Measurements from ENCODE around the gene GATB.

The GATB gene

GRCh38 chr4:151760712-151761661 lies at the start of gene GATB:
TSS of gene GATB (minus strand) at chr4:151761007. CDS start at chr4:151760982, 25 bp downstream.
- DNase-seq (ENCODE audit: low spot score), result peak; percentile 88
- peak; percentile 27 for TF ChIP-seq CTCF (IDR thresholded peaks at IDR 0.05; ENCODE audit: extremely low read depth, missing control alignments)

GRCh38 chr4:151810476-151810875 lies 49.7 kb upstream of the GATB start:
- TF ChIP-seq CTCF (IDR thresholded peaks at IDR 0.05; ENCODE audit: extremely low read depth, missing control alignments), result no peak
- no peak for DNase-seq (ENCODE audit: low spot score)

GRCh38 chr4:151809716-151810115 lies 48.9 kb upstream of the GATB start:
- no peak for DNase-seq (ENCODE audit: low spot score)
- TF ChIP-seq CTCF (IDR thresholded peaks at IDR 0.05; ENCODE audit: extremely low read depth, missing control alignments), result no peak

- no peak for DNase-seq (ENCODE audit: low spot score)
- no peak for TF ChIP-seq CTCF (IDR thresholded peaks at IDR 0.05; ENCODE audit: extremely low read depth, missing control alignments)
Observed at GRCh38 chr4:151808542-151808941, 47.7 kb upstream of the GATB start.

- no peak for DNase-seq (ENCODE audit: low spot score)
- TF ChIP-seq CTCF (IDR thresholded peaks at IDR 0.05; ENCODE audit: extremely low read depth, missing control alignments), result no peak
Observed at GRCh38 chr4:151808120-151808529, 47.3 kb upstream of the GATB start.

GRCh38 chr4:151807220-151807619 lies 46.4 kb upstream of the GATB start:
- DNase-seq (ENCODE audit: low spot score), result no peak
- TF ChIP-seq CTCF (IDR thresholded peaks at IDR 0.05; ENCODE audit: extremely low read depth, missing control alignments), result no peak

GRCh38 chr4:151806511-151806927 lies 45.7 kb upstream of the GATB start:
- TF ChIP-seq CTCF (IDR thresholded peaks at IDR 0.05; ENCODE audit: extremely low read depth, missing control alignments), result no peak
- DNase-seq (ENCODE audit: low spot score), result no peak
